Central memory CD8-positive, alpha-beta T cell (primary cell): ENCODE results near the gene NPAS2.
A peak's percentile ranks its signal among the peaks of the same experiment; 100 is the strongest.

Source experiments
- ATAC-seq: fragments of 150-1000 bp; cut with Tn5 transposase; replicated peaks from 2 replicates; pipeline ENCODE4 v1.10.0; 2022; ENCODE audit warnings: mild to moderate bottlenecking, moderate FRiP score, moderate number of reproducible peaks; ENCODE audit not compliant: poor library complexity, severe bottlenecking; ENCODE audit errors: extremely low read depth
- DNase-seq, 2 donors: peaks; one replicate each; pipeline ENCODE4 v3.0.0; 2021; ENCODE audit warnings: low spot score in 2 of 2
- H3K27ac Mint-ChIP-seq: one replicate; pipeline ENCODE4 v1.8.0; 2022; ENCODE audit warnings: low read depth, mild to moderate bottlenecking, moderate library complexity, mixed read lengths
- H3K27me3 Mint-ChIP-seq: one replicate; pipeline ENCODE4 v1.8.0; 2022; ENCODE audit warnings: mixed read lengths
- H3K36me3 Mint-ChIP-seq: one replicate; pipeline ENCODE4 v1.8.0; 2022; ENCODE audit warnings: mild to moderate bottlenecking, moderate library complexity, mixed read lengths; ENCODE audit not compliant: insufficient read depth
- H3K4me1 Mint-ChIP-seq: one replicate; pipeline ENCODE4 v1.8.0; 2022; ENCODE audit warnings: mixed read lengths
- H3K4me3 Mint-ChIP-seq: one replicate; pipeline ENCODE4 v1.8.0; 2022; ENCODE audit warnings: mild to moderate bottlenecking, moderate library complexity, mixed read lengths
- H3K9me3 Mint-ChIP-seq: one replicate; pipeline ENCODE4 v1.8.0; 2022; ENCODE audit warnings: mixed read lengths

Gene NPAS2

DNA sequence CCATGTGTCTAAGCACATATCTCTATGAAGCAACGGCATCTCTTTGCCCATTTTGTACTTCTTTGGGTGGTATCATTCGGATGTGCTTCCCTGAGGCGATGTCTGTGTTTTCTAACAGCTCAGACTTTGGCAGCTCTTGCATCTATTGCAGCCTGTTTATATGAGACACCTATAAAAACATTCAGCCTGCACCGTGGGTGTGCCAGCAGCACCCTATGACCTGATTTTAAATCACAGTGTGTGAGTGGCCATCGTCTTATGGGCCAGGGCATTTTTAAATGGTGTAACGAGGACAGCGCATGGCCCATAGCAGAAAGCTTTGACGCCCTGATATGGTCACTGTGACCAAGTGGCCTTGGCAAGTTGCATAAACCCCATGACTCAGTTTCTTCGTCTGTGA is 12.9 kb downstream of the NPAS2 start:
- no peaks in the 10 kb centered on the region for H3K4me1 Mint-ChIP-seq
- no peaks in the 10 kb centered on the region for H3K36me3 Mint-ChIP-seq
- no peaks in the 10 kb centered on the region for H3K9me3 Mint-ChIP-seq
- no peak overlapping the region for H3K4me3 Mint-ChIP-seq
- no peak overlapping the region for H3K27ac Mint-ChIP-seq
- DNase-seq (no peak), ATAC-seq (no peak)
- peaks cover 78% of the 10 kb centered on the region for H3K27me3 Mint-ChIP-seq

DNA sequence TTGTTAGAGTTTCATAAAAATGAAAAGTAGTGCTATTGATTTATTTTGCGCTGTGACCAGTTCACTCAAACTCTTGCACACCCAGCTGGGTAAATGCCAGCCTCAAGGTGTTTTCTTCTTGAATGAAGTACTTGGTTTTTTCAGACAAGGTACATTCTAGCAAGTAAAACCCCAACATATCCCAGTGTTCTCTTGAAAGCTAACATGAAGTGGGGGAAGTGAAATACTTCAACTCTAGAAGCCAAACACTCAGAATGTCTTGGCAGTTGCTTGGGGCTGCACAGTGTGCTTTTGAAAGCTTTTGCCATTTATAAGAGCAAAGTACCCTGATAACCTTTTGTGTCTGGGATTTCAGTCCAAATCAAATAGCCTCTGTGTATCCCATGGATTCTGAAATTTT is 13.4 kb downstream of the NPAS2 start:
- Mint-ChIP-seq H3K36me3 (no peaks in the 10 kb centered on the region), H3K4me3 (no peak overlapping the region), H3K9me3 (no peaks in the 10 kb centered on the region), H3K27ac (no peak overlapping the region), H3K4me1 (no peaks in the 10 kb centered on the region), H3K27me3 (peaks cover 79% of the 10 kb centered on the region)
- ATAC-seq (no peak), DNase-seq (no peak)

DNA sequence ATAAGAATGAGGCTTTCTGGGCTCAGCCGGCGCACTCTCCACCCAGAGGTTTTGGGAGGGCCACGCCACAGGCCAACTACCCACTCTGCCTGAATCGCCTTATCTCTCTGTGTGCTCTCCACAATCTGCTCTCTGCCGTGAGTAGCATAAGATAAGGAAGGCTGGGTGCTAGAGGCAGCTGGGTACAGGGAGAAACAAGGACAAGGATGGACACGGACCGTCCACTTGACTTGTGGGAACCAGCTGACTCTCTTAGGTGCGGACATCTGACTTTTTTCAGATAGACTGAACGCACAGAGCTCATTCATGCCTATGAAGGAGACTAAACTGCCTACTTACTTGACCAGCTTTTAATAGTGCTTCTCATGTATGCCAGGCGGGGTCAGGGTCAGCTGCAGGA is 14.3 kb downstream of the NPAS2 start:
- no peak overlapping the region for H3K4me3 Mint-ChIP-seq
- no peaks in the 10 kb centered on the region for H3K36me3 Mint-ChIP-seq
- H3K4me1 Mint-ChIP-seq, result no peaks in the 10 kb centered on the region
- H3K27ac Mint-ChIP-seq, result no peak overlapping the region
- DNase-seq (no peak), ATAC-seq (no peak)
- no peaks in the 10 kb centered on the region for H3K9me3 Mint-ChIP-seq
- peaks cover 72% of the 10 kb centered on the region for H3K27me3 Mint-ChIP-seq

DNA sequence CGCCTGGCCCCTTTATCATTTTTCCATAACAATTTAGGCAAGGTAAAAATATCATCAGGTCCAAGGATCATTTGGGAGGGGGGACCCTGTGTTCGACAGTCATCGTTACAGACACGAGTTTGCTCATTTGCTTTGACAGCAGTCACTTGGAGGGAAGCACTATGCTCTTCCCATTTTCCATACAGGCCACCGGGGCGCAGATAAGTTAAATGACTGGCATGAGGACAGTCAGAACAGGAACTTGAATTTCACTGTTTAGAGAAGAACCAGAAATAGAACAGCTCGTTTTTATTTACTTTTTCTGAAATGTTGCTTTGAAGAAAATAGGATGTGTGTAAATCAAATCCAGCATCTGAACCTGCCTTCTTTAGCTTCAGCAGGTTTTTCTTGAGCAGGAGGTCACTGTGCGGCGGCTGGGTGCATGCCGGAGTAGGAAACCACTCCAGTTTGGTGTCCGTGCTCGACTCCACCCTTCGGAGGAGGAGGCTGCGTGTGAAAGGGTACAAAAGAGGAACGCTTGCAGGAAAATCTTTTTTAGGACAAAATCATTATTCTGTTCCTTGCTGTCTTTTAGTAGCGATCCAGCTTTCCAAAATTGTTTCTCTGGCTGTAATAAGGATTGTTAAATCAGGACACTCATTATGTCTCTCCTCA is 15.2 kb downstream of the NPAS2 start:
- Mint-ChIP-seq H3K36me3 (no peaks in the 10 kb centered on the region), H3K27me3 (peaks cover 70% of the 10 kb centered on the region), H3K27ac (no peak overlapping the region), H3K9me3 (no peaks in the 10 kb centered on the region), H3K4me3 (no peak overlapping the region), H3K4me1 (no peaks in the 10 kb centered on the region)
- ATAC-seq (no peak), DNase-seq (no peak)

DNA sequence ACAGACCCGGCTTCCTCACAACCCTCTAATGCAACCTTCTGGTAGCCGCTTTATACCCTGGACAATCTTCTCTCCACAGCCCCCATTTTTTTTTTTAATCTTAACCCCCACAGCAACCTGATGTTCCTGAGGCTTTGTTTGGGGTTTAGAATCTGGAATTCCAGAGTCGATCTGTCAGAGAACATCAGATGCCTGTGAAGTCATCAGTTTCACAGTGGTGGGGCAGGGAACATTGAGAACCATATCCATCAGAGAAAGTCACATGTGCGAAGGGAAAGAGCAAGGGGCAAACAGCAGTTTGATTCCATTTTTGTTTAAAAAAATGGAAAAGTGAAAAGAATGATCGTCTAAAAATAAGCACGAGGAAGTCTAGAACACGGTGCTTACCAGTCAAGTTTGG is 20.6 kb downstream of the NPAS2 start:
- DNase-seq, result no peak
- no peaks in the 10 kb centered on the region for H3K36me3 Mint-ChIP-seq

DNA sequence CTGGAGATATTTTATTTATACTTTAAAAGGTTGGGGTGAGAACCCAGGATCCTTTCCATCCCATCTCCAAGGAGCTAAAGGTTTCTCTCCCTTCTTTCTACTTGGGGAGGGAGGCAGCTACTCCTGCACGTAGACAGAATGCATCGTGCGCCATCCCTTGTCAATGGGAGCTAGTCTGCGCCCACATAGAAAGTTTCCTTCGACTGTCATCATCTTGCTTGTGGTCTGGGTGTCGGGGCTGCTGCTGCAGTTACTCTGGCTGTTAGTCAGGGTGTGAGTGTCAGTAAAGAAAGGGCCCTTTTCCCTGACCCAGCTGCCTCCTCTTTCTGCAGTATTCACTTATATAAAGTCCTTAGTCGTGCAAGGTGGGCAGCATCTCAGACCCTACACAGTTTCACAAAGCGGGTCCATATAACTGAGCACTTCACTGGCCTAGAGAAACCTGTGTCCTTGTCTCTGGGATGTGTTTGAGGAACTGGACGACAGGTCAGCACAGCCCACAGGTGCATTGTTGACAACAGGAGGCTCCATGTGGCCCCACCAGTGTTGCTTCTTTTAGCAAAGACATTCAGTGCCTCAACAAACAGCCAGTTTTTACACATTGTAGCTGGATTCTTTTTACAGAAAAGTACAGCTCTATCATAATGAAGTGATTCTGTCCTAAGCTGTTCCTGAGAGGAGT is 22.4 kb downstream of the NPAS2 start:
- Mint-ChIP-seq H3K27ac (no peak overlapping the region), H3K4me3 (no peak overlapping the region), H3K4me1 (no peaks in the 10 kb centered on the region), H3K36me3 (no peaks in the 10 kb centered on the region), H3K9me3 (no peaks in the 10 kb centered on the region), H3K27me3 (peaks cover 42% of the 10 kb centered on the region)
- ATAC-seq (no peak), DNase-seq (no peak)

More for the DNA sequence above, 20.6 kb downstream of the NPAS2 start:
- Mint-ChIP-seq H3K27me3 (peaks cover 58% of the 10 kb centered on the region), H3K9me3 (no peaks in the 10 kb centered on the region), H3K27ac (no peak overlapping the region), H3K4me1 (no peaks in the 10 kb centered on the region), H3K4me3 (no peak overlapping the region)
- ATAC-seq, result no peak

DNA sequence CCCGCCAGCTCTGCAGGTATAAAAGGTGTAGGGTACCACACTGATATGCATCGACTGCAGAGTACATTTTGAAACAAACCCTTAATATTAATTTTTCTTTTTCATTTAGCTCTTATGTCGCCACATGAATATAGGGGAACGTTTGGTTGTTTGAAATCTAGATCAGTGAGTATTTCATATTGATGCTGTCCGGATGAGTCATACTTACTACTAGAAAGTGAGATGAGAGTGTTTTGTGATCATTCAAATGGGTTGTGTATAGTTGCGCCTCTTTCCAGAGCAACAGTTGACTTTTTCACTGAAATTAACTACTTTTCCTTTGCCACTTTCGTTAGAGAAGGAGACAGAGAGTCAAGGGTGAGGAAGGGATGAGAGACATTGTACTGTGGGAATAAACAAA is 24.6 kb downstream of the NPAS2 start:
- H3K27me3 Mint-ChIP-seq, result peaks cover 57% of the 10 kb centered on the region
- no peaks in the 10 kb centered on the region for H3K4me1 Mint-ChIP-seq
- ATAC-seq, result no peak
- no peaks in the 10 kb centered on the region for H3K9me3 Mint-ChIP-seq
- no peak overlapping the region for H3K4me3 Mint-ChIP-seq
- no peak for DNase-seq
- H3K36me3 Mint-ChIP-seq, result no peaks in the 10 kb centered on the region
- H3K27ac Mint-ChIP-seq, result no peak overlapping the region

DNA sequence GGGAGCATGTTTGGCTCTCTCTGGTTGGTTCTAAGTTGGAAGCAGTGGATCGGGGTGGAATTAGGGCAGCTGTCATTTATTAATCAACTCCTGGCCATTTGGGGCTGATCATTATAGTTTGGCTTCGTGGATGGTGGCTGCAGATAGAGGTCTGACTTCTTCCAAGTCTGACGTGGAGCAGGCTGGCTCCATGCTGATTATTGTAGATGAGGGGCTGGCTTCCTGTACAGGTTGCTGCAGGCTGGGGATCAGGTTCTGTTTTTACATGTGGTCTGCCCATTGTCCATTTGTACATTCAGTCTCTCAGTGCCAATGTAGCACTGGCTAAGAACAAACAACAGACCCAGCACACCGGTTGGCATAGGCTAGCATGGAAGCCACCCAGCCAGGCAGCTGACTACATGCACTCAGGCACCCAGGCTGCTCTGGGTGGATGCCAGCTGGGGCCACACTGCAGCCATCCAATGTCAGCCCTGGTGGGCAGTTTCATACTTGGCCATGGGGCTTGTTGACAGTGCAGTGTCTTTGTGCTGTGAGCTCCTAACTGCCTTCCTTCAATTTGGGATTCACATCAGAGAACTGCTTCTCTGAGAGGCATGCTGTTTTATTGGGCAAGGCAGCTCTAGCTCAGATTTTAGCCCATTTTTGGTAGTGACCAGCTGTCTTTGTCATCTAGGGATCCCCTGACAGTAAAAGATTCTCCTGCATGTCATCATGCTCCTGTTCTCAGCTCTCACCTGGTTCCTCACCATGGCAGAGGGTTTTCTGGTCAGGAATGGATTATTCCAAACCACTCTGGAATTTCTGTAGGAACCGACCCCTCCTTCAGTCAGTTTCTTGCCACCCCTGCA is 25.4 kb downstream of the NPAS2 start:
- ATAC-seq, result no peak
- no peak for DNase-seq
- no peaks in the 10 kb centered on the region for H3K4me1 Mint-ChIP-seq
- no peak overlapping the region for H3K4me3 Mint-ChIP-seq
- H3K9me3 Mint-ChIP-seq, result no peaks in the 10 kb centered on the region
- H3K27ac Mint-ChIP-seq, result no peak overlapping the region
- H3K36me3 Mint-ChIP-seq, result no peaks in the 10 kb centered on the region
- peaks cover 59% of the 10 kb centered on the region for H3K27me3 Mint-ChIP-seq

DNA sequence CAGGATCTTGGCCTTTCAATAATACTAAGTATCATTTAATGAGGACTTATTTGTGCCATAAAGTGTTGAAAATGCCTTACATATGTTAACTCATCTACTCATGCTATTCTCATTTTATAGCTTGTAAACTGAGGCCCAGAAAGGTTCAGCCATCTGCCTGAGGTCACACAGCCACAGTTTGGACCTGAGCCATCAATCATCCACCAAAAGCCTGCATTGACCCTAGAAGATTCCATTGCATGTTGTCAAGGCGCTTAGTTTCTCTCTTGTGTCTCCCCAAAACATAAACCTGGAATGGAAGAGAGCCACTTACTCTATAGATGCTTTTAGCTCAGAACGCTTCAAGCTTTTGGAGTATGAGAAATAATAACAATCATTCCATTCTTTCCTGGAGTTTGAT is 26.8 kb downstream of the NPAS2 start:
- Mint-ChIP-seq H3K36me3 (no peaks in the 10 kb centered on the region), H3K9me3 (no peaks in the 10 kb centered on the region), H3K4me1 (no peaks in the 10 kb centered on the region), H3K27me3 (peaks cover 61% of the 10 kb centered on the region), H3K4me3 (no peak overlapping the region), H3K27ac (no peak overlapping the region)
- no peak for DNase-seq
- ATAC-seq, result no peak

DNA sequence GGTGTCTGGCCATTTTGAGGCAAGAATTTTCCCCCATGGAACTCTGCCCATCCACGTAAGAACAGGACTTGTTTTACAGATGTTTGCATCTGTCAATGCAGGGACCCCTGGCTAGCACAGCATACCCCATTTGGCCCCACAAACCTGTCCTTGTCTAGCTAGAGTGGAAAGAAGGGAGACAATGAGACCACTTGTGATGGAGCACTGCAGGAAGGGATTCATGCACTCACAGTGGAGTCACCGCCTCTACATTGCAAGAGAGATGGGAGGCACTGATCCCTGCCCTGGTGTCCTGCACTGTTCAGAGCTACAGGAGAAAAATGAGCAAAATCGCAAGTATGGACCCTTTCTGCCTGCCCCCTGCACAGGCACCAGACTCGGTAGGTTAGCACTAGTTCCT is 32.5 kb downstream of the NPAS2 start:
- H3K4me1 Mint-ChIP-seq, result no peaks in the 10 kb centered on the region
- H3K27ac Mint-ChIP-seq, result no peak overlapping the region
- peaks cover 52% of the 10 kb centered on the region for H3K27me3 Mint-ChIP-seq
- ATAC-seq (no peak), DNase-seq (no peak)
- H3K4me3 Mint-ChIP-seq, result no peak overlapping the region
- no peaks in the 10 kb centered on the region for H3K36me3 Mint-ChIP-seq
- H3K9me3 Mint-ChIP-seq, result no peaks in the 10 kb centered on the region

DNA sequence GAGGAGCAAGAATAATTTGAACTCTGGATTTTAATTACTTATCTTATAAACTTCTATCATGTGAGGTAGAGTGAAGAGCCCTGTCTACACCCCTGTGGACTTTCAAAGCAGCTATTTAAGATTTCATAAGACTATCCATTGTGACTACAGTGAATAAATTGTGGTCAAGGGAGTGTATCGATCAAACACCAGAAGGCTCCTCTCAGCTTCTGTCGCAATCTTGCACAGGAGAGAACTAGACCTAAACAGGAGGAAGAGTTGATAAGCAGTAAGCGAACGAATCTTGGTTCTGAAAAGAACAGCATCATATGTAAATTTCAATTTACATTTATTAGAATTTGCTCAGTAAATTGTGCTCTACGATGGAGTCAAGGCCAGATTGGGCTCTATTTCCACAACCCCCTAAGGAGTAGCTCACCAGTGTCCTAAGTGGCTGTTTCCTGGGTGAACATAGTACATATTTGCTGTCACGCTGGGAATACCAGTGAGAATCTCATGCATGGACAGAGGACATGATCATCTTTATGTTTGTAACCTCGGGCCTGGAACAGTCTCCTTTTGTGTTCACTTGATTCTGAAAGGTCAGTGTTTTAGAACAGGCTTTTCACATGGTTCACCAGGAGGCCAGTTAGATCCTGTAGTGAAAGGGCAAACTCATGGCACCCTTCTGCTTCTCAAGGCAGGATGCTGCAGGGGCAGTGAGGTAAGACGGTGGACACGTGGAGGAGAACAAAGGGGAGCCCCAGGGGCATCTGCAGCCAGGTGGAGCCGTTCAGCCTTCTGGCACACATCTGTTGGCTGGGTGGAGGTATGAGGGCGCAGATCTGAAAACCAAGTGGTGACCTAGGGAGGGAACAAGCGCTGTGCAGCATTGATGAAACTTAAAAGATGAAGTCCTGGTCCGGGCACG is 33.3 kb downstream of the NPAS2 start:
- no peaks in the 10 kb centered on the region for H3K4me1 Mint-ChIP-seq
- H3K36me3 Mint-ChIP-seq, result no peaks in the 10 kb centered on the region
- ATAC-seq (peak; percentile 28), DNase-seq (no peak)
- H3K27me3 Mint-ChIP-seq, result peaks cover 44% of the 10 kb centered on the region
- no peak overlapping the region for H3K27ac Mint-ChIP-seq
- no peaks in the 10 kb centered on the region for H3K9me3 Mint-ChIP-seq
- H3K4me3 Mint-ChIP-seq, result no peak overlapping the region
